Endothelial cell of hepatic sinusoid (primary cell): ENCODE measurements around the gene ARHGAP45.
"Not testable (repeated sequence)": the region's sequence is repeated elsewhere in the genome, so short reads cannot be mapped to it uniquely, and the experiment has no call there.

ENCODE experiments used
- in situ Hi-C: cut with HindIII; loops from 2 replicates; pipeline ENCODE4 v1.10.0; 2017; ENCODE audit warnings: low sequenced_read_pairs

The ARHGAP45 gene, protein sequence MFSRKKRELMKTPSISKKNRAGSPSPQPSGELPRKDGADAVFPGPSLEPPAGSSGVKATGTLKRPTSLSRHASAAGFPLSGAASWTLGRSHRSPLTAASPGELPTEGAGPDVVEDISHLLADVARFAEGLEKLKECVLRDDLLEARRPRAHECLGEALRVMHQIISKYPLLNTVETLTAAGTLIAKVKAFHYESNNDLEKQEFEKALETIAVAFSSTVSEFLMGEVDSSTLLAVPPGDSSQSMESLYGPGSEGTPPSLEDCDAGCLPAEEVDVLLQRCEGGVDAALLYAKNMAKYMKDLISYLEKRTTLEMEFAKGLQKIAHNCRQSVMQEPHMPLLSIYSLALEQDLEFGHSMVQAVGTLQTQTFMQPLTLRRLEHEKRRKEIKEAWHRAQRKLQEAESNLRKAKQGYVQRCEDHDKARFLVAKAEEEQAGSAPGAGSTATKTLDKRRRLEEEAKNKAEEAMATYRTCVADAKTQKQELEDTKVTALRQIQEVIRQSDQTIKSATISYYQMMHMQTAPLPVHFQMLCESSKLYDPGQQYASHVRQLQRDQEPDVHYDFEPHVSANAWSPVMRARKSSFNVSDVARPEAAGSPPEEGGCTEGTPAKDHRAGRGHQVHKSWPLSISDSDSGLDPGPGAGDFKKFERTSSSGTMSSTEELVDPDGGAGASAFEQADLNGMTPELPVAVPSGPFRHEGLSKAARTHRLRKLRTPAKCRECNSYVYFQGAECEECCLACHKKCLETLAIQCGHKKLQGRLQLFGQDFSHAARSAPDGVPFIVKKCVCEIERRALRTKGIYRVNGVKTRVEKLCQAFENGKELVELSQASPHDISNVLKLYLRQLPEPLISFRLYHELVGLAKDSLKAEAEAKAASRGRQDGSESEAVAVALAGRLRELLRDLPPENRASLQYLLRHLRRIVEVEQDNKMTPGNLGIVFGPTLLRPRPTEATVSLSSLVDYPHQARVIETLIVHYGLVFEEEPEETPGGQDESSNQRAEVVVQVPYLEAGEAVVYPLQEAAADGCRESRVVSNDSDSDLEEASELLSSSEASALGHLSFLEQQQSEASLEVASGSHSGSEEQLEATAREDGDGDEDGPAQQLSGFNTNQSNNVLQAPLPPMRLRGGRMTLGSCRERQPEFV

DNA sequence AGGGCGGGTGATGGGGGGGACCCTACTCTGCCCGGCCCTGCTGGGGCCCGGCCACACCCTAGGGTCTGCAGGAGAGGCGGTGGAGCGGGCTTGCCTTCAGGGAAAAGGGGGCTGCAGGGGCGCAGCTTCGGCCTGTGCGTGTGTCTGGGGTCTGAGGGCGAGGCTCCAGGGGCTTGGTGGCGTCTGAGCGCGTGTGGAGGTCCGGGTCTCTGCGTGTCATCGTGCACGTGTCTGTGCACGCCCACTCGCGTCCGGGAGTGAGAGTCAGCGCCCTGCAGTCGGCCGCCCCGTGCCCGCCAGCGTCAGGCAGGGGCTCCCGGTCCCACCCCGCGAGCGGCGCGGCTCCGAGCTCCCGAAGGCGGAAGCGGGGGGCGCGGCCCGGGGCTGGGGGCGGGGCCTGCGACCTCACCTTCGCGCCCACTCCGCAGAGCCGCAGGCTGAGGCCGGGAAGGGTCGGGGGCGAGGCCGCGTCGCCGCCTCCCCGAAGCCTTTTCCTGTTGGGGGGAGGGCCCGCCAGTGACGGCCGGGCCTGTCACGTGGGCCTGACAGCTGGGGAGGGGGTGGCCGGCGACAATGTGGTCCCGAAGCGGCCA, at the start of gene ARHGAP45:
Gene ARHGAP45, plus strand, starts transcription at position 420 of the 593 bp plus-strand sequence. CDS start 239 bp downstream, outside the sequence.
- in situ Hi-C loops: no loop called here

DNA sequence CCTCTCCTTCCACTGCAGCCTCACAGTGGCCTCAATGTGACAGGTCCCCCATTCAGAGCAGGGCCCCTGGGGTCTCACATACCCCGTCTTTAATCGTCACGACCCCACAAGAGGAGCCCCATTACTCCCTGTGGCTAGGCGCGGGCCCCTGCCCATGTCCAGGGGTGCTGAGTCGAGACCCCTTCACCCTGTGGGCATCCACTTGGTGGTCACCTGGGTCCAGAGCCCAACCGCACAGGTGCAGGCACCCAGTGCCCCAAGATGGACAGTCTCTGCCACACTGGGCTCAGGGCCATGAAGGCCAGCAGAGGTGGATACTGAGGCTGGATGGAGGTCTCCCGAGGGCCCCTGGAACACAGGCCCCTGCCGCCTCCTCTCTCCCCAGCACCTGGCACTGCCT, 49.1 kb upstream of the ARHGAP45 start:
- in situ Hi-C loops: no loop called here

DNA sequence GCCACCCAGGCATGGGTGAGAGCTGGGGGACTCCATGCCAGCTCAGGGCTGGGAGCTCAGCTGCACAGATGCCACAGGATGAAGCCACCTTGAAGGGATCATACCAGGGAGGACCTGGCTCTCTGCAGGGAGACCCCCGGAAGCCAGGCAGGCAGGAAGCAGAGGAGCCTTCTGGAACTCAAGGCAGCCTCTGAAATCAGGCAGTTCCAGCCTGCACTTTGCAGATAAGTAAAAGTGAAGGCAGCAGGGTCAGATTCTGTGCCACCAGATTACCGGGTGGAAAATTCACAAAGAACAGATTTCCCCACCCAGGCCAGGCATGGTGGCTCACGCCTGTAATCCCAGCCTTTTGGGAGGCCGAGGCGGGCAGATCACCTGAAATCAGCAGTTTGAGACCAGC, 48.6 kb upstream of the ARHGAP45 start:
- in situ Hi-C loops: no loop called here

DNA sequence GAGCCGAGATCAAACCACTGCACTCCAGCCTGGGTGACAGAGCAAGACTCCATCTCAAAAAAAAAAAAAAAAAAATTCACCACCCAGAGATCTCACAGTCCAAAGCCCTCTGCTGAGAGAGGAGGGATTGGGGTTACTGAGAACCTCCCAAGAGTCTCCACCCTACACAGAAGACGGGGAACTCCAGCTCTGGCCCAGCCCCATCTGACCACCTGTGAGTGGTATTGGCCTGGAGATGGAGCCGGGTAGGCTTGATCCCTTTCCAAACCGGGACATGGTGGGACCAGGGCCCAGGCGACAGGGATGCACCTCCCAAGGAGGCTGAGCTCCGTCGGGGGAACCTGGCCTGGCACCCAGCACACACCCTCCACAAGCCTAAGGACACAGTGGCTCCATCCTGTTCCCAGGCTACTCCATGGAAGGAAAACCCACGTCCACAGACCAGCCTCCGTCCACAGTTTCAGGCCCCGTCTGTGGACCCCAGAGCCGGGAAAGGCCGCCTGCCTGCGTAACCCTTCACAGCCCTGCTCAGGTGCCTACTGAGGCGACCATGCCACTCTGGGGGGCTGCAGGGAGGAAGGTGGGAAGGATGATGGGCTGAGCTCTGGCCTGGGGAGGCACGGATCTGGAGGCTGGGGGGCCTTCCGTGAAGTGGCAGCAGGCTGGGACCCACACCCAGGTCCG, 47.9 kb upstream of the ARHGAP45 start:
- in situ Hi-C loops: no loop called here

DNA sequence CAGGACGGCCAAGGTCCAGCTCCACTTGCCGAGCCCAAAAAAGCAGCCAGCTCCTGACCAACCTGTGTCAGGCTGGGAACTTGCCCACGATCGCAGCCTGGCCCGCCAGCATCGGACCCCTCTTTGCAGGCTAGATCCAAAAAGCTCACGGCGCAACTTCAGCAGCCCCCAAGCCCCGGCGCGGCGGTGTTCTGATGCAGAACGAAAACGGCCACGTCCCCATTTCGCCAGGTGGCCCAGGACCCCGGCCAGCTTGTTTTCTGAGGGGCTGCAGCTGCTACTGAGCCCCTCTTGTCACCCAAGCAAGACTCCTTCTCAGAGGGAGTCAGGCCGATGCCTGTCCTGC, 47.4 kb upstream of the ARHGAP45 start:
- in situ Hi-C loops: no loop called here

DNA sequence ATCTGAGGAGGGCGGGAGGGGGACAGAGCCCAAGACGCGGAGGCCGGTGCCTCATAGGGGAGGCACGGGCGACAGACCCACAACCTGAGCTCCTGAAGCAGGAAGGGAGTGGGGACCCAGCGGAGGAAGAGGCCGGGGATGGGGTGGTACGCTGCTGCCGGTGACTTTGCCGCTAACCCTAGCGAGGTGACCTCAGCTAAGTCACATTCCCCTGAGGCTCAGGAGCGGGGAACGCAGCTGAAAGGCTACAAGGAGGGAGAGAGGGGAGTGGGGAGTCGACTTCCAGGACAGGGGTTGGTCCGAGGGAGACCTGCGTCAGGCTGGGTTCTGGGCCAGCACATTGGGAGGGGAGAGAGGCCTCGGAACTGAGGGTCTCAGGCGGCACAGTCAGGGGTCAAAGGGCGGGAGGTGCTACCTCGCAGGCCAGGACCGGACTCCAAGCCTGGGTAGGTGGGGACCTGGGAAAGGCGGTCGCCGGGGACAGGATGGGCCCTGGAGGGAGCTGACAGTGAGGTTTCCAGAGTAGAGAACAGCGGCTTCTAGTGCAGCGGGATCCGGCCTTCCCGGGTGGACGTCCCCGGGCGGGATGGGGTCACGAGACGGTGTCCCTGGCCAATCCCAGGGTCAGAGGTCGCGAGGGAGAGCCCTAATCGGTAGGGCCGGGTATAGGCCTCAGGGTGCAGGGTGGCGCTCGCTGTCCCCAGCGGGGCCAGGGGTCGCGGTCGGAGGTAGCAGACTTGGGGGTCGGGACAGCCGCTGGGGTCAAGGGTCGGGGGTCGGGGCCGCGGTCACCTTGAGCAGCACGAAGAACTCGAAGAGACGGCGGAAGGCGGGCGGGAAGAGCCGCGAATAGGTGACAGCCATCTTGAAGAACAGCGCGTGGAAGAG, 46.7 kb upstream of the ARHGAP45 start:
- in situ Hi-C loops: no loop called here

DNA sequence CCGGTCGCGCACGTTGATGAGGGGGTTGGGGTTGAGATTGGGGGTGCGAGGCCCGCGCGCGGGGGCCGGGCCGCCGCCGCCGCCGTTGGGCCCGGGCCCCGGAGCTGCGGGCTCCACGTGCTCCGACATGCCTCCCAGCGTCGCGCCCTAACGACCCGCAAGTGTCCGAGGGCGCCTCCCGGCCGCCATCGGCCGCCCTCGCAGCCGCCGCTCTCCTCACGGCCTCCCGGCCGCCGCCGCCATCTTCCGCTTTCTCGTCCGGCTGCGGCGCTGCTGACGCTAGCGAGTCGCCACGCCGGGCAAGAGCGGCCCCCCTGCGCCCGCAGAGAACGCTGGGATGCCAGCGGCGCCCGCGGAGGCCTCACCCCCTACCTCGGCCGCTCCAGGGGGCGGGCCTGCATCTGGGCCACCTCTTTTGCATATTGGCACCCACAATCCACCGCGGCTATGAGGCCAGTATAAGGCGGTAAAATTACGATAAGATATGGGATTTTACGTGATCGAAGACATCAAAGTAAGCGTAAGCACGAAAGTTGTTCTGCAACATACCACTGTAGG, 46.0 kb upstream of the ARHGAP45 start, which contains the start of gene TMEM259:
Gene TMEM259, minus strand, starts transcription at position 256 of the 558 bp plus-strand sequence. Its CDS starts 127 bp downstream, at position 129.
- in situ Hi-C loops: no loop called here

DNA sequence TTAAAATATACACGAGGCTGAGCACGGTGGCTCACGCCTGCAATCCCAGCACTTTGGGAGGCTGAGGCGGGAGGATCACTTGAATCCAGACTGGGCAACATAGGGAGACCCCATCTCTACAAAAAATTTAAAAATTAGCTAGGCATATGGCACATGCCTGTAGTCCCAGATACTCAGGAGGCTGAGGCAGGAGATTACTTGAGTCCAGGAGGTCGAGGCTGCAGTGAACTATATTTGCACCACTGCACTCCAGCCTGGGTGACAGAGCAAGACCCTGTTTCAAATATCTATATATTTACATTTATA, 43.1 kb upstream of the ARHGAP45 start:
- in situ Hi-C loops: not testable (repeated sequence)

DNA sequence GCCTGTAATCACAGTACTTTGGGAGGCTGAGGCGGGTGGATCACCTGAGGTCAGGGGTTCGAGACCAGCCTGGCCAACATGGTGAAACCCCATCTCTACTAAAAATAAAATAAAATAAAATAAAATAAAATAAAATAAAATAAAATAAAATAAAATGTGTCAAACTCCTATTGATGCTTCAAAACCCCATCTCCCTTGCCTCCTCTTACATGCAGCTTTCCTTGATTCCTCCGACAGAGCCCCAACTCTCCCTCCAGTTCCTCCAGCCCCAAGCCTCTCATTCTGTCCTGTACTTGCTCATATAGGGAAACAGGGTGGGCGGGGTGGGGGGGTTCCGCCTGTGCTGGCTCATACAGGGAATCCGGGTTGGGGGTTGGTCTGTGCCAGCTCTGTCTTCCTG, 41.9 kb upstream of the ARHGAP45 start:
- in situ Hi-C loops: not testable (repeated sequence)

DNA sequence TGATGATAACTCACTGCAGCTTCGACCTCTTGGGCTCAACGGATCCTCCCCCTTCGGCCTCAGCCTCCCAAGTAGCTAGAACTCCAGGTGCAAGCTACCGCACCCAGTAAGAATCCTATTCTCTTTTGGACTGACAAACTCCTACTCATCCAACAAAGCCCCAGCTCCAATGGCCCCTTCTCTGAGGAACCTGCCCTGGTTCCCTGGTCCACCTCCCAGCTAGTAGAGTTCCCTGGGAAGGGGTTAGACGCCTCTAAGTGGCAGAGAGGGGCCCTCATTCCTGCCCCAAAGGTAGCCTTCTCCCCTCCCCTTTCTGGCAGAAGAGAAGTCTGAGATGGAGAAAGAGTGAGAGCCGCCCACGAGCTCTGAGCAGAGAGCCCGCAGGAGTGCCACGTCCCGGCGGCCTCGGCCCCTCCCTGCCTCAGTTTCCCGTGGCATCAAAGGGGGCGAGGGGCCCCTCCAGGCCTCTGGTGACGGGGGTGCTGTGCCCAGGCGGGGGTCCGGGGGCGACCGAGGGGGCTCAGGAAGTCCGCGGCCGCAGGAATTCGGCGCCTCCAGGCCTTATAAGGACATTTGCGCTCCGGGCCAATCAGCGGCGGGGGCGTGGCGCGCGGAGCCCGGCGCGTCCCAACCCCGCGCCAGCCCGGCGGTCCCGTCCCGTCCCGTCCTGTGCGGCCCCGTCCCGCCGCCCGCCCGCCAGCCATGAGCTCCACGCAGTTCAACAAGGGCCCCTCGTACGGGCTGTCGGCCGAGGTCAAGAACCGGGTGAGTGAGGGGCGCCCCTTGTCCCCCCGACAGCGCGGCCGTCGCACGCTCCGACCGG, 40.8 kb upstream of the ARHGAP45 start, which contains the start of gene CNN2:
Gene CNN2, plus strand, starts transcription at position 649 of the 823 bp plus-strand sequence. Its CDS starts 54 bp downstream, at position 703.
- in situ Hi-C loops: no loop called here

DNA sequence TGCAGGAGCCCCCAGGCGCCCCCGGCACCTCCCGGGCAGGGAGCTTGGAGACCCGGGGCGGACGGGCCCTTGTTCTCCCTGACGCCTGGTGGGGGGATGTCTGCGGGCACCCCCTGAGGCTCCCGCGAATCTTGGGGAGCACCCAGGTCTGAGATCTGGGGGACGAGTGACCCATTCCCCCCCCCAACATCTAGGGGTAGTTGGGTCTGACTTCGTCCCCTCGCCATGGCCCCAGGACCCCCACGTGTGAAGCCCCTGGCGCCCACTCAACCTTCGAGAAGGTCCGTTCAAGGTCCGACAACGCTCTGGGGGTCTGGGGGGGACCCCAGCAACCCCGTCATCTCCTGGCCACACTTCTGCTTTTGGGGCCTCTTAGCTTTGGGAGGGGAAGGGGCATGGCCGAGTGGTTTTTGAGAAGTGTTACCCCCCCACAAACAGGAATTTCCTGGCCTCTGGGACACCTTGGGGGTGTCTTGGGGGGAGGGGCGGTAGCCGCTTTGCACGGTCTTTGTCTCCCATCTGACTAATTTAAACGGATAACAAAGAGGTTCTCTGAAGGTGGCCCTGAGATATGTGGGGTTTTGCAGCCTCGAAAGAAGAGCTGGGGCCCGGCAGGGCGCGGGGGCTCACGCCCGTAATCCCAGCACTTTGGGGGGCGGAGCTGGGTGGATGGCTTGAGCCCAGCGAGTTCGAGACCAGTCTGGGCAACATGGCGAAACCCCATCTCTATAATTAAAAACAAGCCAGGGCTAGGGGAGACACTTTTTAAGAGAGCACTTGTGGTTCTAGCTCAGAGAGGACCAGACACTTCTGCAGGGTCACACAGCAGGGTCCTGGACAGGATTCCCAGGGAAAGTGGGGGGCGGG, 40.0 kb upstream of the ARHGAP45 start:
- in situ Hi-C loops: no loop called here

DNA sequence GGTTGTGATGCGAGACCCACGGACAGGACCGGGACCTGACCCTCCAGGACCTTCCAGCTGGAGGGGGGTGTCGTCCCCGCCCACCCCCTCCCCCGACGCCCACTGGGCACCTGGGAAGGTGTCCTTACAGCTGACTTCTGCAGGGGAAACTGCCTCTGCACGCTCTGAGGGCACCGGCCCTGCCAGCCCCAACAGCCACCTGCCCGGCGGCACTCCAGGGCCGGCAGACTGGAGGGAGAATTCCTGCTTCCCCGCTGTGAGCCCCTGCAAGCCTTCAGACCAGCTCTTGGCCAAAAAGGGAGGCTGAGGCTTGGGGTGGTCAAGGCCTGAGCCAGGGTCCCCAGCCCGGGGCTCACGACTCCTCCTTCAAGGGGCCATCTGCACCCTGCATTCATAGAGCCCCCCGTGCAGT, 39.3 kb upstream of the ARHGAP45 start:
- in situ Hi-C loops: no loop called here

DNA sequence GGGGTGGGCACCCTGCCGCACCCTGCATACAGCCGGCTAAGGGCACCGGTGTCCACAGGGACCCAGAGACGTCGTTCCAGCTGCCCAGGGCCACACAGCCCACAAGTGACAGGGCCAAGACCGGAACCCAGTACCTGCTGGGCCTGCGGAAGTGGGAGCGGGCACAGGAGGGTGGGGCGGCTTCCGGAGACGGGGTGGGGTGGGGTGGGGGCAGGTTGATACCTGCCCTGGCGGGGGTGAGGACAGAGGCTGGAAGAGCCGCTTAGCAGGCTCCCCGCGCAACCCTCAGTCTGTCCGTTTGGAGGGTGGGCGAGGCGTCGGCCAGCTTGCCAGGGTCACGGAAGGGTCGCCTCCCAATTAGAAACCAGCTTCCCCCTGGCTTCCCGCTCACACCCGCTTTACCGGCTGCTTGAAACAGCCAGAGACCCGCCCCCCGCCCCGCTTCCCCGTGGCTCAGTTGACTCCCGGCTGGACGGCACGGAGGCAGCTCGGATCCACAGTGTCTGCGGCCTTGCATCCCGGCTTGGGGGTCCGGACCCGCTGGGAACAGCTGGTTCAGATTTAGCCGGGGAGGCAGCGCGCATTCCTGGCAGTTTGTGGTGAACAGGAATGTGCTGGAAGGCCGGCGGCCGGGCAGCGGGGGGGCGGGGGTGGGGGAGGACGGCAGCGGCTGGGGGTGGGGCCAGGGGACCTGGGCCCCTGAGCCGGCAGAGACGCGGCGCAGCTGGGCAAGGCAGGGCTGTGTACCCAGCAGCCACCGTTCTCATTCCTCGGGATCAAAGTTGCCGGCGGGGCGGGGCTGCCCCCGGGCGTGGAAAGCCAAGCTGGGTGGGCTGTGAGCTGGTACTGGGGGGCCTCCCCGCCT, 38.7 kb upstream of the ARHGAP45 start:
- in situ Hi-C loops: no loop called here

DNA sequence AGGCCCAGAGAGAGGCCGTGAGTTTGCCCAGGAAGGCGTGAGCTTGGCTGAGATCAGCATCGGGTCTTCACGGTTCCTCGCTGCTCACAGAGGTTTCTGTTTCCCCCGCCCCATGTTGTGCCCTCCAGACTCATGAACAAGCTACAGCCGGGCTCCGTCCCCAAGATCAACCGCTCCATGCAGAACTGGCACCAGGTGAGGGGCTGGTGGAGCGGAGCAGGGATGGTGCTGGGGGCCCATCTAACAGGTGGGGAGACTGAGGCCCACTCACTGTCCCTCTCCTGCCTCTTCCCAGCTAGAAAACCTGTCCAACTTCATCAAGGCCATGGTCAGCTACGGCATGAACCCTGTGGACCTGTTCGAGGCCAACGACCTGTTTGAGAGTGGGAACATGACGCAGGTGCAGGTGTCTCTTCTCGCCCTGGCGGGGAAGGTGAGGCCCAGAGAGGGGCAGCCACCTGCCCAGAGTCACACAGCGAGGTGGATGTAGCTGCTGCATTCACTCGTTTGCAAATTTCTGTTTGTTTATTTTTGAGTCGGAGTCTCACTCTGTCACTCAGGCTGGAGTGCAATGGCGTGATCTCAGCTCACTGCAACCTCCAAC, 34.6 kb upstream of the ARHGAP45 start:
- in situ Hi-C loops: no loop called here

DNA sequence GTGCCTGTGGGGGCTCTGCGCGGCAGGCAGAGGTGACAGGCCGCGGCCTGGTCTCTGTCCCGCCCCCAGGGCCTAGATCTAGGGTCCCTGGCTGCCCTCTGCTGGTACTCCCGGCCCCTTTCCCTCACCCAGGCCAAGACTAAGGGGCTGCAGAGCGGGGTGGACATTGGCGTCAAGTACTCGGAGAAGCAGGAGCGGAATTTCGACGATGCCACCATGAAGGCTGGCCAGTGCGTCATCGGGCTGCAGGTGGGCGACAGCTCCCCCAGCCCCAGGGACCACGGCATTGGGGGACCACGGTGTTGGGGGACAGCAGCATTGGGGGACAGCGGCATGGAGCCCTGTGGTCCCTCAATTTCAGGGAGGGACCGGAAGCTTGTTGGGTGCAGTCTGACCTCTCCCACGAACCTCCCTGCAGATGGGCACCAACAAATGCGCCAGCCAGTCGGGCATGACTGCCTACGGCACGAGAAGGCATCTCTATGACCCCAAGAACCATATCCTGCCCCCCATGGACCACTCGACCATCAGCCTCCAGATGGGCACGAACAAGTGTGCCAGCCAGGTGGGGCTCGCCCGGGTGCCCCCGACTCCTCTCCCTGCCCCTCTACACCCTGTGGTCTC, 30.9 kb upstream of the ARHGAP45 start:
- in situ Hi-C loops: no loop called here
